Neural progenitor cell (in vitro differentiated cells): ENCODE measurements around the gene NTMT1. TPM values are rescaled to one million over a fixed set of nuclear protein-coding genes. Genes with fewer than 3 reads are reported as not detected.
A peak's percentile ranks its signal among the peaks of the same experiment; 100 is the strongest.

Experiments
- DNase-seq: peaks from one replicate; pipeline ENCODE4 v3.0.0-alpha.2; 2016; ENCODE audit warnings: low spot score
- H2AFZ ChIP-seq: fragments of 200-600 bp; sonication (generic); replicated peaks from 2 replicates; pipeline ENCODE4 v1.6.1; 2016; ENCODE audit warnings: antibody characterized with exemption
- H3F3A ChIP-seq: fragments of 200-600 bp; sonication (generic); 2 replicates; pipeline ENCODE4 v1.6.1; 2016; ENCODE audit warnings: antibody characterized with exemption, low read depth
- H3K27ac ChIP-seq: fragments of 200-600 bp; sonication (generic); 2 replicates; pipeline ENCODE4 v1.5.1; 2016; ENCODE audit warnings: mild to moderate bottlenecking
- H3K27me3 ChIP-seq: fragments of 200-600 bp; sonication (generic); 2 replicates; pipeline ENCODE4 v1.6.1; 2016; ENCODE audit warnings: mild to moderate bottlenecking, moderate library complexity
- H3K36me3 ChIP-seq: fragments of 200-600 bp; sonication (generic); 2 replicates; pipeline ENCODE4 v1.5.1; 2016
- H3K4me1 ChIP-seq: fragments of 200-600 bp; sonication (generic); 2 replicates; pipeline ENCODE4 v1.6.1; 2016; ENCODE audit warnings: mixed run types
- H3K4me2 ChIP-seq: fragments of 200-600 bp; sonication (generic); 2 replicates; pipeline ENCODE4 v1.6.1; 2016
- H3K4me3 ChIP-seq: fragments of 200-600 bp; sonication (generic); 2 replicates; pipeline ENCODE4 v1.5.1; 2016
- H3K79me2 ChIP-seq: fragments of 200-600 bp; sonication (generic); 2 replicates; pipeline ENCODE4 v1.6.1; 2016; ENCODE audit warnings: low read depth
- H3K9ac ChIP-seq: fragments of 200-600 bp; sonication (generic); 2 replicates; pipeline ENCODE4 v1.6.1; 2016
- H3K9me3 ChIP-seq: fragments of 200-600 bp; sonication (generic); 2 replicates; pipeline ENCODE4 v1.5.1; 2016; ENCODE audit warnings: low read depth
- H4K20me1 ChIP-seq: fragments of 200-600 bp; sonication (generic); 2 replicates; pipeline ENCODE4 v1.6.1; 2016; ENCODE audit warnings: low read depth
- H3K27ac Mint-ChIP-seq: 3 replicates; pipeline ENCODE4 v1.8.0; 2021; ENCODE audit warnings: mixed read lengths
- H3K27me3 Mint-ChIP-seq: 2 replicates; pipeline ENCODE4 v1.8.0; 2022; ENCODE audit warnings: low read depth, mild to moderate bottlenecking, inconsistent platforms, moderate library complexity, mixed read lengths; ENCODE audit not compliant: insufficient read depth
- H3K36me3 Mint-ChIP-seq: 3 replicates; pipeline ENCODE4 v1.8.0; 2021; ENCODE audit warnings: mixed read lengths
- H3K4me1 Mint-ChIP-seq: 3 replicates; pipeline ENCODE4 v1.8.0; 2021; ENCODE audit warnings: mixed read lengths
- H3K4me3 Mint-ChIP-seq: 3 replicates; pipeline ENCODE4 v1.8.0; 2021; ENCODE audit warnings: mild to moderate bottlenecking, moderate library complexity, mixed read lengths
- H3K9me3 Mint-ChIP-seq: 3 replicates; pipeline ENCODE4 v1.8.0; 2020; ENCODE audit warnings: mixed read lengths
- CTCF ChIP-seq: fragments of 200-600 bp; sonication (generic); IDR thresholded peaks from 2 replicates; pipeline ENCODE4 v1.5.1; 2017; ENCODE audit warnings: antibody characterized with exemption, mild to moderate bottlenecking
- EZH2 ChIP-seq: fragments of 200-600 bp; sonication (generic); IDR thresholded peaks from 2 replicates; pipeline ENCODE4 v1.6.1; 2017; ENCODE audit warnings: antibody characterized with exemption, mild to moderate bottlenecking, moderate library complexity
- EZH2phosphoT487 ChIP-seq: fragments of 200-600 bp; sonication (generic); IDR thresholded peaks from 2 replicates; pipeline ENCODE4 v1.6.1; 2017; ENCODE audit warnings: antibody characterized with exemption
- total RNA-seq: library from RNA; depleted of rRNA; stranded (reverse); fragments of >200 nt; gene quantifications from 2 replicates; pipeline ENCODE4 v1.2.3, GENCODE V29; 2015; ENCODE audit warnings: low replicate concordance

Gene NTMT1
- total RNA-seq, 1 donor from 2014 or later = 22.2 TPM

GRCh38 chr9:129647635-129648034, 21.7 kb downstream of the NTMT1 start:
- no peak overlapping the region for H3K9ac ChIP-seq
- H3K4me1 ChIP-seq = no peaks in the 10 kb centered on the region
- Mint-ChIP-seq H3K4me1 (peaks cover 6% of the 10 kb centered on the region), H3K27me3 (peaks cover 9% of the 10 kb centered on the region), H3K27ac (no peak overlapping the region), H3K9me3 (no peaks in the 10 kb centered on the region), H3K4me3 (peak overlapping the region; percentile 17), H3K36me3 (no peaks in the 10 kb centered on the region)
- no peak for DNase-seq
- peaks cover 4% of the 10 kb centered on the region for H3F3A ChIP-seq
- no peaks in the 10 kb centered on the region for H3K9me3 ChIP-seq
- no peak overlapping the region for H2AFZ ChIP-seq
- no peaks in the 10 kb centered on the region for H4K20me1 ChIP-seq
- H3K27ac ChIP-seq = no peak overlapping the region
- no peak overlapping the region for H3K4me3 ChIP-seq
- H3K4me2 ChIP-seq = no peak overlapping the region
- no peaks in the 10 kb centered on the region for H3K36me3 ChIP-seq
- TF ChIP-seq EZH2phosphoT487 (no peak), EZH2 (no peak), CTCF (no peak)
- H3K79me2 ChIP-seq = no peaks in the 10 kb centered on the region
- H3K27me3 ChIP-seq = no peaks in the 10 kb centered on the region

GRCh38 chr9:129648092-129648763, 22.3 kb downstream of the NTMT1 start:
- no peaks in the 10 kb centered on the region for H3K4me1 ChIP-seq
- no peaks in the 10 kb centered on the region for H3K9me3 ChIP-seq
- H3K9me3 Mint-ChIP-seq = no peaks in the 10 kb centered on the region
- H3K79me2 ChIP-seq = no peaks in the 10 kb centered on the region
- H3K4me3 Mint-ChIP-seq = peak overlapping the region; percentile 17
- no peak overlapping the region for H3K4me3 ChIP-seq
- peaks cover 6% of the 10 kb centered on the region for H3K4me1 Mint-ChIP-seq
- TF ChIP-seq CTCF = no peak
- TF ChIP-seq EZH2 = no peak
- no peak for TF ChIP-seq EZH2phosphoT487
- H3K4me2 ChIP-seq = no peak overlapping the region
- no peak for DNase-seq
- H3K36me3 ChIP-seq = no peaks in the 10 kb centered on the region
- no peak overlapping the region for H3K27ac Mint-ChIP-seq
- no peak overlapping the region for H3K9ac ChIP-seq
- no peaks in the 10 kb centered on the region for H3F3A ChIP-seq
- no peaks in the 10 kb centered on the region for H3K36me3 Mint-ChIP-seq
- no peaks in the 10 kb centered on the region for H4K20me1 ChIP-seq
- no peaks in the 10 kb centered on the region for H3K27me3 ChIP-seq
- H2AFZ ChIP-seq = no peak overlapping the region
- peaks cover 8% of the 10 kb centered on the region for H3K27me3 Mint-ChIP-seq
- no peak overlapping the region for H3K27ac ChIP-seq

GRCh38 chr9:129648764-129649115, 22.8 kb downstream of the NTMT1 start:
- no peaks in the 10 kb centered on the region for H3K36me3 ChIP-seq
- Mint-ChIP-seq H3K4me1 (peaks cover 9% of the 10 kb centered on the region), H3K27ac (no peak overlapping the region), H3K36me3 (no peaks in the 10 kb centered on the region), H3K27me3 (peaks cover 8% of the 10 kb centered on the region), H3K9me3 (no peaks in the 10 kb centered on the region), H3K4me3 (no peak overlapping the region)
- H3K4me3 ChIP-seq = no peak overlapping the region
- H3K27me3 ChIP-seq = no peaks in the 10 kb centered on the region
- H3K4me2 ChIP-seq = no peak overlapping the region
- no peaks in the 10 kb centered on the region for H3K79me2 ChIP-seq
- H3K9me3 ChIP-seq = no peaks in the 10 kb centered on the region
- H4K20me1 ChIP-seq = no peaks in the 10 kb centered on the region
- no peaks in the 10 kb centered on the region for H3F3A ChIP-seq
- no peak overlapping the region for H3K27ac ChIP-seq
- TF ChIP-seq EZH2 = no peak
- no peak for TF ChIP-seq CTCF
- no peak for TF ChIP-seq EZH2phosphoT487
- no peak overlapping the region for H2AFZ ChIP-seq
- H3K4me1 ChIP-seq = no peaks in the 10 kb centered on the region
- H3K9ac ChIP-seq = no peak overlapping the region
- no peak for DNase-seq
